GM12878 (cell line): ENCODE measurements around the gene SNX19. TPM values are rescaled to one million over a fixed set of nuclear protein-coding genes. Genes with fewer than 3 reads are reported as not detected.

Experiments
- ATAC-seq: fragments of 200-7000 bp; cut with Tn5 transposase; 3 replicates; pipeline ENCODE4 v1.9.1; 2020; ENCODE audit warnings: mild to moderate bottlenecking, moderate library complexity
- BruUV-seq: library from RNA; stranded (reverse); fragments of 400-500 nt; replicated peaks from 2 replicates; lab custom pipeline; 2021; lab: Mats Ljungman, UMichigan
- CTCF ChIA-PET: fragments of 300-600 bp; sonication (Branson Sonifier 250); formaldehyde crosslinking; extraction: SDS; loops from one replicate; lab custom pipeline; 2021; ENCODE audit warnings: inconsistent platforms; lab: Yijun Ruan, JAX
- POLR2A ChIA-PET: fragments of 350-600 bp; formaldehyde crosslinking; extraction: SDS; loops from one replicate; lab custom pipeline; 2021; ENCODE audit warnings: inconsistent platforms; lab: Charles Lee
- RAD21 ChIA-PET: fragments of 300-600 bp; sonication (Branson Sonifier 250); formaldehyde crosslinking; loops from one replicate; lab custom pipeline; 2023; ENCODE audit warnings: antibody characterized with exemption; ENCODE audit not compliant: unreplicated experiment; lab: Charles Lee
- SMC1A ChIA-PET: fragments of 300-600 bp; sonication (Branson Sonifier 250); formaldehyde crosslinking; loops from one replicate; lab custom pipeline; 2023; ENCODE audit not compliant: unreplicated experiment, uncharacterized antibody; lab: Charles Lee
- DNase-seq: peaks from one replicate; pipeline ENCODE4 v3.0.0-alpha.2; 2011; ENCODE audit warnings: low read depth, low spot score
- FAIRE-seq: peaks from 3 replicates; lab custom pipeline; 2011; peaks lifted over from hg19 to GRCh38; lab: Jason Lieb, UNC
- H2AFZ ChIP-seq: 2 replicates; pipeline ENCODE4 v1.6.0; 2011; ENCODE audit warnings: low read depth, low read length, control low read depth; ENCODE audit not compliant: control insufficient read depth
- H3K27ac ChIP-seq: 2 replicates; pipeline ENCODE4 v1.5.1; 2011; ENCODE audit warnings: control low read depth; ENCODE audit not compliant: control insufficient read depth, insufficient read depth
- H3K27me3 ChIP-seq, 2 experiments: replicated peaks in 1 of 2; 2 replicates each; pipeline versions ENCODE4 v1.6.0 to v1.6.1; 2011; ENCODE audit warnings: low read length in 1 of 2; ENCODE audit not compliant: control insufficient read depth in 2 of 2, insufficient read depth in 2 of 2
- H3K36me3 ChIP-seq, 2 experiments: 2 replicates each; pipeline ENCODE4 v1.5.1; 2011; ENCODE audit warnings: low read length in 1 of 2; ENCODE audit not compliant: control insufficient read depth in 2 of 2, insufficient read depth in 2 of 2
- H3K4me1 ChIP-seq: 2 replicates; pipeline ENCODE4 v1.6.1; 2011; ENCODE audit warnings: mild to moderate bottlenecking, low read length, moderate library complexity, mixed read lengths; ENCODE audit not compliant: control insufficient read depth, insufficient read depth
- H3K4me2 ChIP-seq: 2 replicates; pipeline ENCODE4 v1.6.0; 2011; ENCODE audit warnings: control low read depth; ENCODE audit not compliant: control insufficient read depth, insufficient read depth
- H3K4me3 ChIP-seq: fragments of 200-600 bp; sonication (generic); 2 replicates; pipeline ENCODE4 v1.5.1; 2016
- H3K79me2 ChIP-seq: 2 replicates; pipeline ENCODE4 v1.6.0; 2011; ENCODE audit warnings: low read length; ENCODE audit not compliant: control insufficient read depth, insufficient read depth
- H3K9ac ChIP-seq: 2 replicates; pipeline ENCODE4 v1.8.0; 2011; ENCODE audit warnings: low read length, control low read depth, mixed read lengths; ENCODE audit not compliant: control insufficient read depth, insufficient read depth
- H3K9me3 ChIP-seq: replicated peaks from 3 replicates; pipeline ENCODE4 v1.5.1; 2011; ENCODE audit warnings: mild to moderate bottlenecking, low read length; ENCODE audit not compliant: control insufficient read depth, insufficient read depth
- H4K20me1 ChIP-seq: 2 replicates; pipeline ENCODE4 v1.6.0; 2011; ENCODE audit not compliant: control insufficient read depth, insufficient read depth
- BHLHE40 ChIP-seq, 2 experiments: fragments of 450-650 bp in 1 of 2; IDR thresholded peaks; 2 replicates each; pipeline ENCODE4 v1.6.1; 2011 to 2017; ENCODE audit warnings: low read depth in 2 of 2, borderline replicate concordance in 1 of 2, improper control_type of control experiment in 1 of 2, low read length in 1 of 2, mild to moderate bottlenecking in 1 of 2
- BMI1 ChIP-seq: fragments of 450-650 bp; IDR thresholded peaks from 2 replicates; pipeline ENCODE4 v1.6.1; 2016; ENCODE audit warnings: mild to moderate bottlenecking, moderate library complexity, borderline replicate concordance
- CREM ChIP-seq: IDR thresholded peaks from 2 replicates; pipeline ENCODE4 v1.6.1; 2014; ENCODE audit warnings: antibody characterized with exemption, low read depth
- EGR1 ChIP-seq, 2 experiments: IDR thresholded peaks; 1 replicate in 1 of 2; 2 replicates in 1 of 2; pipeline ENCODE4 v1.6.1; 2011 to 2012; ENCODE audit warnings: low read depth in 2 of 2, low read length in 2 of 2, borderline replicate concordance in 1 of 2, mild to moderate bottlenecking in 1 of 2, moderate library complexity in 1 of 2
- IKZF1 ChIP-seq: fragments of 450-650 bp; conservative IDR thresholded peaks from 2 replicates; pipeline ENCODE4 v1.6.1; 2017; ENCODE audit warnings: antibody characterized with exemption, mild to moderate bottlenecking
- KDM1A ChIP-seq: fragments of 200-600 bp; sonication (generic); IDR thresholded peaks from 2 replicates; pipeline ENCODE4 v1.6.1; 2016; ENCODE audit warnings: borderline replicate concordance
- RAD21 ChIP-seq: IDR thresholded peaks from 2 replicates; pipeline ENCODE4 v1.6.1; 2011; ENCODE audit warnings: mild to moderate bottlenecking, low read depth, low read length, moderate library complexity; ENCODE audit not compliant: insufficient read depth
- SMC3 ChIP-seq: IDR thresholded peaks from 2 replicates; pipeline ENCODE4 v1.6.1; 2011; ENCODE audit warnings: low read length, improper control_type of control experiment, borderline replicate concordance
- TCF7 ChIP-seq: IDR thresholded peaks from 2 replicates; pipeline ENCODE4 v1.6.1; 2014; ENCODE audit warnings: antibody characterized with exemption, borderline replicate concordance
- WGBS: methylation state at CpG from one replicate; pipeline ENCODE4 v1.1.6; 2016; ENCODE audit warnings: low lambda C conversion rate; ENCODE audit not compliant: insufficient replicate concordance, insufficient coverage; ENCODE audit errors: missing lambda C conversion rate; 5-methylcytosine and 5-hydroxymethylcytosine counted together
- in situ Hi-C: fragments of 300-500 bp; cut with MboI; formaldehyde crosslinking; loops from 9 replicates; pipeline ENCODE4 v1.14.3; 2018; ENCODE audit warnings: mixed read lengths
- intact Hi-C: fragments of 100-400 bp; cut with micrococcal nuclease; formaldehyde crosslinking; loops from one replicate; pipeline ENCODE4 v1.14.2; 2022; ENCODE audit not compliant: unreplicated experiment
- polyA plus RNA-seq, 11 experiments: library from polyadenylated mRNA; depleted of rRNA in 4 of 11; unstranded in 6 of 11; stranded (reverse) in 5 of 11; fragments of >200 nt; fragmentation: Nextera tagmentation in 4 of 11; fragmentation: Illumina TruSeq in 1 of 11; extraction: Ambion mirVana in 4 of 11; extraction: Trizol in 1 of 11; gene quantifications; 1 replicate in 1 of 11; 2 replicates in 10 of 11; pipeline versions ENCODE4 v1.2.1 to v1.2.3, GENCODE V29; 2011 to 2016; ENCODE audit warnings: inconsistent platforms in 2 of 11, missing spikeins in 2 of 11, low read depth in 1 of 11
- total RNA-seq, 4 experiments: library from RNA; depleted of rRNA in 3 of 4; stranded (reverse); fragments of >200 nt in 3 of 4; fragmentation: Illumina TruSeq in 1 of 4; extraction: Trizol in 1 of 4; gene quantifications; 2 replicates each; pipeline versions ENCODE4 v1.2.1 to v1.2.3, GENCODE V29; 2013 to 2021
- TF ChIP-seq, protein P1 (sequence below), 3 experiments: IDR thresholded peaks in 2 of 3; conservative IDR thresholded peaks in 1 of 3; 2 replicates each; pipeline ENCODE4 v1.5.1; 2011; ENCODE audit warnings: low read depth in 3 of 3, low read length in 3 of 3, mild to moderate bottlenecking in 3 of 3, control low read depth in 2 of 3, moderate library complexity in 2 of 3, inconsistent platforms in 1 of 3, mixed read lengths in 1 of 3; ENCODE audit not compliant: control insufficient read depth in 2 of 3, insufficient read depth in 1 of 3; ENCODE audit errors: extremely low read depth in 1 of 3
- TF ChIP-seq, protein P2 (sequence below): fragments of 450-650 bp; IDR thresholded peaks from 2 replicates; pipeline ENCODE4 v1.6.1; 2016; ENCODE audit warnings: mild to moderate bottlenecking, moderate library complexity, borderline replicate concordance

SNX19 gene
- total and polyA plus RNA-seq, 10 of the 15 experiments (the other 5 are each of a cell fraction or from before 2014, with no cell fraction given) = 3.0 to 46.9 (median 30.4) TPM

- H3K9me3 ChIP-seq = no peaks in the 10 kb centered on the region
- in situ Hi-C loops (no loop called here), intact Hi-C loops (loop anchor here (1.0 kb wide), 1 partner anchor 460 kb away; no protein-coding TSS in a partner anchor)
- no peak overlapping the region for H2AFZ ChIP-seq
- peak; percentile 99 for ATAC-seq
- H4K20me1 ChIP-seq = no peaks in the 10 kb centered on the region
- BruUV-seq = no TSS peak
- no peaks in the 10 kb centered on the region for H3K4me1 ChIP-seq
- SMC1A ChIA-PET = interaction anchor here (0.7 to 3.1 kb wide), 9 partner anchors 9 to 465 kb away, joined by 3 to 14 read pairs (median 3); no protein-coding TSS in a partner anchor
- H3K79me2 ChIP-seq = no peaks in the 10 kb centered on the region
- TF ChIP-seq BHLHE40 (IDR thresholded peaks at IDR 0.05; ENCODE audit: borderline replicate concordance in 1 of 2, low read depth in 2 of 2, low read length in 1 of 2) = no peak
- TF ChIP-seq TCF7 = no peak
- TF ChIP-seq BMI1 = no peak
- TF ChIP-seq, protein P1, sequence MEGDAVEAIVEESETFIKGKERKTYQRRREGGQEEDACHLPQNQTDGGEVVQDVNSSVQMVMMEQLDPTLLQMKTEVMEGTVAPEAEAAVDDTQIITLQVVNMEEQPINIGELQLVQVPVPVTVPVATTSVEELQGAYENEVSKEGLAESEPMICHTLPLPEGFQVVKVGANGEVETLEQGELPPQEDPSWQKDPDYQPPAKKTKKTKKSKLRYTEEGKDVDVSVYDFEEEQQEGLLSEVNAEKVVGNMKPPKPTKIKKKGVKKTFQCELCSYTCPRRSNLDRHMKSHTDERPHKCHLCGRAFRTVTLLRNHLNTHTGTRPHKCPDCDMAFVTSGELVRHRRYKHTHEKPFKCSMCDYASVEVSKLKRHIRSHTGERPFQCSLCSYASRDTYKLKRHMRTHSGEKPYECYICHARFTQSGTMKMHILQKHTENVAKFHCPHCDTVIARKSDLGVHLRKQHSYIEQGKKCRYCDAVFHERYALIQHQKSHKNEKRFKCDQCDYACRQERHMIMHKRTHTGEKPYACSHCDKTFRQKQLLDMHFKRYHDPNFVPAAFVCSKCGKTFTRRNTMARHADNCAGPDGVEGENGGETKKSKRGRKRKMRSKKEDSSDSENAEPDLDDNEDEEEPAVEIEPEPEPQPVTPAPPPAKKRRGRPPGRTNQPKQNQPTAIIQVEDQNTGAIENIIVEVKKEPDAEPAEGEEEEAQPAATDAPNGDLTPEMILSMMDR (IDR thresholded peaks at IDR 0.05 in 2 of 3, conservative IDR thresholded peaks at IDR 0.05 in 1 of 3; ENCODE audit: control insufficient read depth in 2 of 3, extremely low read depth in 1 of 3, insufficient read depth in 1 of 3, low read depth in 3 of 3, low read length in 3 of 3) = peak; percentile 81 to 87 (median 85)
- TF ChIP-seq KDM1A = no peak
- TF ChIP-seq RAD21 = peak; percentile 72
- no peak for TF ChIP-seq CREM
- 0 out of 3 replicates have a peak, but pooled peaks of 1 of the 2 experiments have one; percentile 28 for TF ChIP-seq EGR1 (IDR thresholded peaks at IDR 0.05; ENCODE audit: borderline replicate concordance in 1 of 2, low read depth in 2 of 2, low read length in 2 of 2)
- TF ChIP-seq SMC3 = peak; percentile 58; the same call in 1 of the 2 replicates
- TF ChIP-seq IKZF1 = no peak
- TF ChIP-seq, protein P2, sequence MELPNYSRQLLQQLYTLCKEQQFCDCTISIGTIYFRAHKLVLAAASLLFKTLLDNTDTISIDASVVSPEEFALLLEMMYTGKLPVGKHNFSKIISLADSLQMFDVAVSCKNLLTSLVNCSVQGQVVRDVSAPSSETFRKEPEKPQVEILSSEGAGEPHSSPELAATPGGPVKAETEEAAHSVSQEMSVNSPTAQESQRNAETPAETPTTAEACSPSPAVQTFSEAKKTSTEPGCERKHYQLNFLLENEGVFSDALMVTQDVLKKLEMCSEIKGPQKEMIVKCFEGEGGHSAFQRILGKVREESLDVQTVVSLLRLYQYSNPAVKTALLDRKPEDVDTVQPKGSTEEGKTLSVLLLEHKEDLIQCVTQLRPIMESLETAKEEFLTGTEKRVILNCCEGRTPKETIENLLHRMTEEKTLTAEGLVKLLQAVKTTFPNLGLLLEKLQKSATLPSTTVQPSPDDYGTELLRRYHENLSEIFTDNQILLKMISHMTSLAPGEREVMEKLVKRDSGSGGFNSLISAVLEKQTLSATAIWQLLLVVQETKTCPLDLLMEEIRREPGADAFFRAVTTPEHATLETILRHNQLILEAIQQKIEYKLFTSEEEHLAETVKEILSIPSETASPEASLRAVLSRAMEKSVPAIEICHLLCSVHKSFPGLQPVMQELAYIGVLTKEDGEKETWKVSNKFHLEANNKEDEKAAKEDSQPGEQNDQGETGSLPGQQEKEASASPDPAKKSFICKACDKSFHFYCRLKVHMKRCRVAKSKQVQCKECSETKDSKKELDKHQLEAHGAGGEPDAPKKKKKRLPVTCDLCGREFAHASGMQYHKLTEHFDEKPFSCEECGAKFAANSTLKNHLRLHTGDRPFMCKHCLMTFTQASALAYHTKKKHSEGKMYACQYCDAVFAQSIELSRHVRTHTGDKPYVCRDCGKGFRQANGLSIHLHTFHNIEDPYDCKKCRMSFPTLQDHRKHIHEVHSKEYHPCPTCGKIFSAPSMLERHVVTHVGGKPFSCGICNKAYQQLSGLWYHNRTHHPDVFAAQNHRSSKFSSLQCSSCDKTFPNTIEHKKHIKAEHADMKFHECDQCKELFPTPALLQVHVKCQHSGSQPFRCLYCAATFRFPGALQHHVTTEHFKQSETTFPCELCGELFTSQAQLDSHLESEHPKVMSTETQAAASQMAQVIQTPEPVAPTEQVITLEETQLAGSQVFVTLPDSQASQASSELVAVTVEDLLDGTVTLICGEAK = no peak
- no peak overlapping the region for H3K4me3 ChIP-seq
- RAD21 ChIA-PET = interaction anchor here (1.1 to 1.4 kb wide), 4 partner anchors 10 to 463 kb away, joined by 3 to 5 read pairs (median 4); no protein-coding TSS in a partner anchor
- no peak overlapping the region for H3K9ac ChIP-seq
- H3K27ac ChIP-seq = no peak overlapping the region
- CTCF ChIA-PET = interaction anchor here (0.6 to 4.0 kb wide), 24 partner anchors 10 to 693 kb away, joined by 3 to 39 read pairs (median 4); partner anchors contain the start of gene SNX19
- no peak overlapping the region for H3K4me2 ChIP-seq
- peak; percentile 15 for DNase-seq
- FAIRE-seq = peak; percentile 70
- H3K36me3 ChIP-seq = peaks cover 7 to 17% of the 10 kb centered on the region in 2 experiments
- WGBS = 18% methylated on average over 6 of the region's 6 CpGs
- POLR2A ChIA-PET = no interaction called here
- no peaks in the 10 kb centered on the region for H3K27me3 ChIP-seq
Observed at GRCh38 chr11:130894322-130895025, 21.8 kb downstream of the SNX19 start.
